K562 (cell line): ENCODE results near the gene OR2V2. TPM values are rescaled to one million over a fixed set of nuclear protein-coding genes. Genes with fewer than 3 reads are reported as not detected.

Source experiments
- ATAC-seq: fragments of 200-7000 bp; cut with Tn5 transposase; 3 replicates; pipeline ENCODE4 v1.9.1; 2020; ENCODE audit warnings: moderate library complexity
- BruUV-seq: library from RNA; stranded (reverse); fragments of 400-500 nt; replicated peaks from 2 replicates; lab custom pipeline; 2021; lab: Mats Ljungman, UMichigan
- CTCF ChIA-PET: fragments of 300-600 bp; formaldehyde crosslinking; extraction: SDS; loops from one replicate; lab custom pipeline; 2021; ENCODE audit warnings: low intra/inter-chr PET ratio; lab: Yijun Ruan, JAX
- POLR2A ChIA-PET: fragments of 300-600, 350-650 bp; sonication (Branson Sonifier 250); formaldehyde crosslinking; extraction: SDS; loops from one replicate; lab custom pipeline; 2021; ENCODE audit warnings: antibody characterized with exemption, inconsistent platforms; lab: Yijun Ruan, JAX
- DNase-seq, 4 experiments: peaks; one replicate each; pipeline versions ENCODE4 v3.0.0 to v3.0.0-alpha.2; 2011 to 2018; ENCODE audit warnings: low spot score in 3 of 4, mixed read lengths in 3 of 4; ENCODE audit errors: extremely low read depth in 1 of 4
- FAIRE-seq: peaks from 2 replicates; lab custom pipeline; 2011; peaks lifted over from hg19 to GRCh38; lab: Jason Lieb, UNC
- H2AFZ ChIP-seq: 2 replicates; pipeline ENCODE4 v1.6.0; 2011; ENCODE audit warnings: low read depth, low read length, control low read depth, inconsistent platforms
- H3K27ac ChIP-seq: fragments of 200-600 bp; 3 replicates; pipeline ENCODE4 v1.8.0; 2011; ENCODE audit warnings: low read depth, mild to moderate bottlenecking, control low read depth, inconsistent platforms, low read length, moderate library complexity, mixed read lengths; ENCODE audit errors: extremely low read depth
- H3K27me3 ChIP-seq, 2 experiments: fragments of 300-600 bp in 1 of 2; 2 replicates in 1 of 2; 3 replicates in 1 of 2; pipeline versions ENCODE4 v1.6.0 to v1.8.0; 2011; ENCODE audit warnings: inconsistent platforms in 2 of 2, low read length in 2 of 2, mild to moderate bottlenecking in 1 of 2, mixed read lengths in 1 of 2, moderate library complexity in 1 of 2; ENCODE audit not compliant: control insufficient read depth in 2 of 2, insufficient read depth in 2 of 2
- H3K36me3 ChIP-seq: fragments of 300-600 bp; 3 replicates; pipeline ENCODE4 v1.8.0; 2011; ENCODE audit warnings: mild to moderate bottlenecking, low read length, inconsistent platforms; ENCODE audit not compliant: control insufficient read depth, insufficient read depth
- H3K4me1 ChIP-seq, 2 experiments: fragments of 200-600 bp in 1 of 2; replicated peaks in 1 of 2; 2 replicates in 1 of 2; 3 replicates in 1 of 2; pipeline versions ENCODE4 v1.5.1 to v1.8.0; 2011; ENCODE audit warnings: inconsistent platforms in 2 of 2, low read length in 2 of 2, mild to moderate bottlenecking in 1 of 2, mixed read lengths in 1 of 2, moderate library complexity in 1 of 2; ENCODE audit not compliant: control insufficient read depth in 2 of 2, insufficient read depth in 2 of 2
- H3K4me2 ChIP-seq: 2 replicates; pipeline ENCODE4 v1.6.1; 2011; ENCODE audit warnings: low read length, control low read depth, inconsistent platforms, mixed read lengths; ENCODE audit not compliant: insufficient read depth
- H3K4me3 ChIP-seq: fragments of 200-600 bp; sonication (generic), shearing (Covaris generic); 2 replicates; pipeline ENCODE4 v1.5.1; 2016; ENCODE audit warnings: control low read depth, inconsistent platforms
- H3K79me2 ChIP-seq: fragments of 200-600 bp; 3 replicates; pipeline ENCODE4 v1.8.0; 2011; ENCODE audit warnings: low read length, inconsistent platforms; ENCODE audit not compliant: control insufficient read depth, insufficient read depth
- H3K9ac ChIP-seq, 2 experiments: 2 replicates each; pipeline versions ENCODE4 v1.6.0 to v1.6.1; 2011; ENCODE audit warnings: low read depth in 2 of 2, low read length in 2 of 2, control low read depth in 1 of 2, inconsistent platforms in 1 of 2, mild to moderate bottlenecking in 1 of 2, mixed read lengths in 1 of 2; ENCODE audit not compliant: insufficient read depth in 1 of 2
- H3K9me1 ChIP-seq: one replicate; pipeline ENCODE4 v1.6.0; 2011; ENCODE audit warnings: inconsistent platforms, mild to moderate bottlenecking, low read length, moderate library complexity; ENCODE audit not compliant: control insufficient read depth, insufficient read depth
- H3K9me3 ChIP-seq: replicated peaks from 2 replicates; pipeline ENCODE4 v1.5.1; 2011; ENCODE audit warnings: low read depth, low read length, inconsistent platforms; ENCODE audit not compliant: control insufficient read depth, insufficient read depth
- H4K20me1 ChIP-seq: replicated peaks from 2 replicates; pipeline ENCODE4 v1.6.1; 2011; ENCODE audit warnings: low read length, inconsistent platforms, mixed read lengths; ENCODE audit not compliant: control insufficient read depth, insufficient read depth
- BCLAF1 ChIP-seq, 2 experiments: fragments of 450-650 bp in 1 of 2; IDR thresholded peaks; 2 replicates each; pipeline ENCODE4 v1.6.1; 2011 to 2017; ENCODE audit warnings: low read depth in 2 of 2, antibody characterized with exemption in 1 of 2, borderline replicate concordance in 1 of 2, low read length in 1 of 2, mild to moderate bottlenecking in 1 of 2, mixed read lengths in 1 of 2; ENCODE audit not compliant: control insufficient read depth in 1 of 2
- CSDE1 ChIP-seq, 2 experiments: fragments of 450-650 bp; IDR thresholded peaks; 2 replicates each; pipeline ENCODE4 v1.6.1; 2016; ENCODE audit warnings: mild to moderate bottlenecking in 1 of 2
- DNMT1 ChIP-seq: fragments of 450-650 bp; IDR thresholded peaks from 2 replicates; pipeline ENCODE4 v1.6.1; 2016; ENCODE audit warnings: antibody characterized with exemption, mild to moderate bottlenecking
- EZH2 ChIP-seq: IDR thresholded peaks from 2 replicates; pipeline ENCODE4 v1.6.1; 2012; ENCODE audit warnings: low read depth, mild to moderate bottlenecking, inconsistent platforms, low read length, borderline replicate concordance
- FIP1L1 ChIP-seq: fragments of 200-400 bp; formaldehyde crosslinking; IDR thresholded peaks from 2 replicates; pipeline ENCODE4 v1.6.1; 2018; ENCODE audit warnings: mild to moderate bottlenecking, low read depth, low read length; ENCODE audit not compliant: poor library complexity, severe bottlenecking
- PHF8 ChIP-seq: fragments of 200-600 bp; sonication (generic); IDR thresholded peaks from 2 replicates; pipeline ENCODE4 v1.6.1; 2012; ENCODE audit warnings: mixed run types, mild to moderate bottlenecking, inconsistent platforms, low read length, moderate library complexity, borderline replicate concordance
- POLR2G ChIP-seq: fragments of 200-400 bp; formaldehyde crosslinking; IDR thresholded peaks from 2 replicates; pipeline ENCODE4 v1.6.1; 2017; ENCODE audit warnings: low read depth, mild to moderate bottlenecking, antibody characterized with exemption, low read length, moderate library complexity
- ZNF41 ChIP-seq: fragments of 250-450 bp; sonication (Bioruptor Pico); conservative IDR thresholded peaks from 2 replicates; pipeline ENCODE4 v1.4.0; 2020; ENCODE audit warnings: mild to moderate bottlenecking
- ZNF639 ChIP-seq, 2 experiments: fragments of 200-800 bp in 1 of 2; sonication (Bioruptor generic) in 1 of 2; sonication (generic) in 1 of 2; formaldehyde crosslinking in 1 of 2; IDR thresholded peaks in 1 of 2; conservative IDR thresholded peaks in 1 of 2; 2 replicates each; pipeline versions ENCODE4 v1.5.0 to v1.6.1; 2016 to 2020; ENCODE audit warnings: missing compliant biosample characterization in 1 of 2, missing genetic modification characterization in 1 of 2, missing genetic modification reagents in 1 of 2
- WGBS: fragments of 100-300 bp; shearing (Covaris generic); methylation state at CpG from one replicate; pipeline ENCODE4 v1.1.6; 2016; ENCODE audit warnings: low coverage, mixed read lengths; ENCODE audit not compliant: insufficient coverage; ENCODE audit errors: missing lambda C conversion rate; 5-methylcytosine and 5-hydroxymethylcytosine counted together
- in situ Hi-C: fragments of 300-500 bp; cut with MboI; formaldehyde crosslinking; loops from 4 replicates; pipeline ENCODE4 v1.15.0; 2018; ENCODE audit warnings: inconsistent platforms, mixed read lengths
- intact Hi-C: fragments of 100-400 bp; cut with micrococcal nuclease; formaldehyde crosslinking; loops from 2 replicates; pipeline ENCODE4 v1.14.2; 2022
- polyA plus RNA-seq, 8 experiments: library from polyadenylated mRNA; depleted of rRNA in 4 of 8; stranded (reverse) in 5 of 8; unstranded in 3 of 8; fragments of >200 nt; fragmentation: Nextera tagmentation in 2 of 8; fragmentation: Illumina TruSeq in 1 of 8; extraction: Ambion mirVana in 2 of 8; extraction: Trizol in 1 of 8; gene quantifications; 2 replicates each; pipeline versions ENCODE4 v1.2.1 to v1.2.3, GENCODE V29; 2011 to 2014; ENCODE audit warnings: inconsistent platforms in 1 of 8, missing spikeins in 1 of 8
- total RNA-seq, 7 experiments: library from RNA; depleted of rRNA in 6 of 7; stranded (reverse); fragments of >200 nt in 6 of 7; fragmentation: Illumina TruSeq in 2 of 7; extraction: Trizol in 2 of 7; gene quantifications; 2 replicates each; pipeline versions ENCODE4 v1.2.1 to v1.2.3, GENCODE V29; 2011 to 2021; ENCODE audit warnings: low replicate concordance in 1 of 7

Gene OR2V2
- total and polyA plus RNA-seq, 9 of the 15 experiments (the other 6 are each of a cell fraction or from before 2014, with no cell fraction given), result 0.01 TPM; not detected in 8

- peak overlapping the region; percentile 93; the same call in 1 of the 2 replicates for H3K4me2 ChIP-seq
- intact Hi-C loops, result loop anchor here (5.0 kb wide), 1 partner anchor 46 kb away; no protein-coding TSS in a partner anchor
- no peak for ATAC-seq
These were observed 23.6 kb downstream of the OR2V2 start for GRCh38 chr5:181170996-181171395.

More at GRCh38 chr5:181170996-181171395, 23.6 kb downstream of the OR2V2 start:
- FAIRE-seq (no peak), DNase-seq (no peak)
- BruUV-seq, result no TSS peak
- Histone ChIP-seq H3K4me1 (peaks cover 29 to 32% of the 10 kb centered on the region in 2 experiments; a peak in 4 of 5 replicates), H3K9me1 (no peaks in the 10 kb centered on the region), H3K9ac (peak overlapping the region in 1 of 2 experiments; percentile 17; a peak in 1 of 4 replicates), H4K20me1 (no peaks in the 10 kb centered on the region), H3K4me3 (no peak overlapping the region), H3K36me3 (no peaks in the 10 kb centered on the region), H3K27ac (no peak overlapping the region), H3K9me3 (no peaks in the 10 kb centered on the region), H3K27me3 (no peaks in the 10 kb centered on the region), H2AFZ (0 out of 2 replicates have a peak overlapping the region, but pooled peaks have one; percentile 99), H3K79me2 (no peaks in the 10 kb centered on the region)
- ChIA-PET POLR2A (interaction anchor here (0.5 to 1.3 kb wide), 3 partner anchors 13 to 53 kb away, joined by 3 read pairs; no protein-coding TSS in a partner anchor), CTCF (no interaction called here)
- in situ Hi-C loops, result no loop called here
- 87% methylated on average over 6 of the region's 6 CpGs for WGBS
- TF ChIP-seq ZNF41 (CRISPR knock-in tag), result no peak
- TF ChIP-seq PHF8, result no peak
- TF ChIP-seq FIP1L1, result no peak
- TF ChIP-seq CSDE1 (IDR thresholded peaks at IDR 0.05), result no peak
- TF ChIP-seq BCLAF1 (IDR thresholded peaks at IDR 0.05; ENCODE audit: borderline replicate concordance in 1 of 2, control insufficient read depth in 1 of 2, low read depth in 2 of 2, low read length in 1 of 2), result no peak
- TF ChIP-seq DNMT1, result no peak
- TF ChIP-seq POLR2G, result no peak
- no peak for TF ChIP-seq EZH2
- no peak for TF ChIP-seq ZNF639 (CRISPR knock-in tag; conservative IDR thresholded peaks at IDR 0.05 in 1 of 2, IDR thresholded peaks at IDR 0.05 in 1 of 2)
